SW480 (cell line): ENCODE measurements around the gene TM2D3.

Experiments
- DNase-seq: peaks from one replicate; pipeline ENCODE4 v3.0.0-alpha.2; 2016; ENCODE audit warnings: low spot score

TM2D3 gene, protein sequence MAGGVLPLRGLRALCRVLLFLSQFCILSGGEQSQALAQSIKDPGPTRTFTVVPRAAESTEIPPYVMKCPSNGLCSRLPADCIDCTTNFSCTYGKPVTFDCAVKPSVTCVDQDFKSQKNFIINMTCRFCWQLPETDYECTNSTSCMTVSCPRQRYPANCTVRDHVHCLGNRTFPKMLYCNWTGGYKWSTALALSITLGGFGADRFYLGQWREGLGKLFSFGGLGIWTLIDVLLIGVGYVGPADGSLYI

DNA sequence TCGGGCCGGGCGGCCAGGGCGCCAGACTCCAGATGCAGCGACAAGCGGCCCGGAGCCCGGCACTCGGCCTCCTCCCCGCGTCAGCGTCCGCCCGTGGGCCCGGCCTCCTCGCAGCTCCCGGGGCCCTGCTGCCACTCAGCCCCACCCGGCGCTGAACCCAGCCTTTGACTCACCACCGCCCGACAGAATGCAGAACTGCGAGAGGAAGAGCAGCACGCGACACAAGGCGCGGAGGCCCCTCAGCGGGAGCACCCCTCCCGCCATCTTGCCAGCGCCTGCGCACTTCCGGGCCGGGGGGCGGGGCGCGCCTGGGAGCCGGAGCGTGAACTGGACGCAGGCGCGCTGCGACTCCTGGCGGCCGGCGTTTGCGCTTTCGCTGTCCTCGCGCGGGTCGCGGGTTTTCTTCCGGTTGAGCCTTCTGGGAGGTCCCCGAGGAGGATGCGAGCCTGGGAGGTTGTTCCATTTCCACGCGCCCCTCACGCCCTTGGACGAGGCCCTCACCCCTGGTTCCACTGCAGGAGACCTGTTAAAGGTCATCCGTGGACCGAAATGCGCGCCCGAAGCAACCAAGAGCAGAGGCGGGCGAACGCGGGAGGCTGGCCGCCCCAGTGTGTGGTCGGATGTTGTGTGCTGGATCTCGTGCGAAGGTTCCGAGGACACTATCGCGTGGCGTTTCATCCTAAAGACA is at the start of gene TM2D3:
Gene TM2D3 (minus strand): TSS at position 284 of the 688 bp plus-strand sequence. CDS start 20 bp downstream, at position 264.
- DNase-seq = peak; percentile 92

DNA sequence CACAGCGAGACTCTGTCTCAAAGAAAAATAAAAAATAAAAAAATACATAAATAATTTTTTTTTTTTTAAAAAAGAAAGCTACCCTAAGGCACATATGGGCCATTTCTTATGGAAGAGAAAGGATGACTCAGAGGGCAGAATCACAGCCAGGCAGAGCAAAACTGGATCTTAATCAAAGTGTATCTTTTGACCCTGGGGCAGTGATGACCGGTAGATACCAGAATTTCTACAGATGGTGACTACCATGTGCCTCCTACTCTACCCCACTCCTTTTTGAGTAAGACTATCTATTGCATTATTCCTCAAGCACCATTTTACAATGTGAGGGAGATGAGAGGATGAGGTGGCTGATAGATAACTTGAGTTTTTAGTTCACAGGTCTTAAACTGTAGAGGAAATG is 46.1 kb upstream of the TM2D3 start:
- no peak for DNase-seq

DNA sequence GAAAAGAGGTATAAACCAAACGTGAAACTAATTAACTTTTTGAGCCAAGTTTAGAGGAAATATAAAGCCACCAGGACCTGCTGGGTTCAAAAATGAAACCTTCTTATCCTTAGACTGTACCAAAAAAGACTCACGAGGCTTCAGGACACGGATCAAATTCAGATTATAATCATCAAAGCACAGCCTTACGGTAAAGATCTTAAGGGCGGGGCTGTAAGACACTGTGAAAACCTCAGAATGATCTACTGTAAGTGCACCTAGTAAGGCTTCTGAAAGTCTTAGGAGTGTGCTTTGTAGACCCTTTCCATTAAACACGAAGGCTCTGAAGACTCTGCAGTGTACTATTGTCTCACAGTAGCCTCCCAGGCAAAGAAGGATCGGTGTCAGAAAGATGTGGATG is 45.3 kb upstream of the TM2D3 start:
- DNase-seq = no peak

DNA sequence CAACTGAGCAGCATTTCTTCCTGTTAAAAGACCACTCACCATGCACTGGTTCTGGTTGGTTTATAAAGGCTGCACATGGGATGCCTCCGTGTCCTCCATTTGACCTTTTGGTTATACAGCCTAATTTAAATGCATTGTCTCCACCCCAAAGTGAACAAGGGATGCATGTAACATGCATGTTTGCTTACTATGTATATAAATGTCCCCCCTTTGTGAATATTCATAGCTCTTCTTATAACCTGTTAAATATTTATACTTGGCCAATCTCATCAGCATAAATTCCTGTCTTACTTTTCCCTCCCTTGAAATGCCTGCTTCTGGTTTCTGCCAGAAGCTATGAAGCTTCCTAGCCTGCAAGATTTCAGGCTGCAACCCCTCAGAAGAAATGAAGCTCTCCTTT is 44.6 kb upstream of the TM2D3 start:
- no peak for DNase-seq

DNA sequence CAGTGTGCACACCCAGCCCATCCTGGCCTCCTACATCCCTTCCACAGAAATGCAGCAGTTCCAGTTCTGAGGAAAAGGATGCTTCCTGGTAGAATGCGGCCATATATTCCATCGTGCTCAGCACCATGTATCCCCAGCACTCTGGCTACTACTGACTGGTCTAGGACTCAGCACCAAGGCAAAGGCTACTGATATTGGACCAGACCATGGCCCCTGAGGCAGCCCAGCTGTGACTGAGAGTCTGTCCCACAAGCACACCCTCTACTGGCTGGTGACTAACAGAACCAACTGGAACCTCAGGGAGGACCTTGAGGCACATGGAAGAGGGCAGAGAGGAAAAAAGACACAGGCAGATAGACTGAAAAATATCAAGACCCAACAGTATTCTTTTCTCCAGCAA is 42.1 kb upstream of the TM2D3 start:
- DNase-seq = no peak

DNA sequence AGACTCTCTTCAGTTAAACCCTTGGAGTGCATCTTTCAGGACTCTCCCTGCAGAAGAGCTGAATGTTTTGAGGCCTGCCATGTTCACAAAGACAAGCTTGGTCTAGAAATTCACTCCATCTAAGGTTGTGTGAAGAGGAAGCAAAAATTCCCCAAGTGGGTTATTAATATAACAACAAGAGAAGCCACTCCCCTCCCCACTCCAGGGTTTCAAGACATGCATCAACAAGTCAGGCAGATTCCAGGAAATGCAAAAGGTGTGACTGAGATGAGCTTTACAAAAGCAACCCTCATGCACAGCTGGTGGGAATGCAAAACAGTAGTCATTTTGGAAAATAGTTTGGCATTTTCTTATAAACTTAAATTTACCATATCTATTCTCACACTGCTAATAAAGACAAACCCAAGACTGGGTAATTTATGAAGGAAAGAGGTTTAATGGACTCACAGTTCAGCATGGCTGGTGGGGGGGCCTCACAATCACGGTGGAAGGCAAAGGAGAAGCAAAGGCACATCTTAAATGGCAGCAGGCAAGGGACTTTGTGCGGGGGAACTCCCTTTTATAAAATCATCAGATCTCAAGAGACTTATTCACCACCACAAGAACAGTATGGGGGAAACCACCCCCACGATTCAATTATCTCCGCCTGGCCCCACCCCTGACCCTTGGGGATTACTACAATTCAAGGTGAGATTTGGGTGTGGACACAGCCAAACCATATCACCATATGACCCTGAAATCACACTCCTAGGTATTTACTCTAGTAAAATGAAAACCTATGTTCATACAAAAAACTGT is 40.8 kb upstream of the TM2D3 start:
- no peak for DNase-seq

DNA sequence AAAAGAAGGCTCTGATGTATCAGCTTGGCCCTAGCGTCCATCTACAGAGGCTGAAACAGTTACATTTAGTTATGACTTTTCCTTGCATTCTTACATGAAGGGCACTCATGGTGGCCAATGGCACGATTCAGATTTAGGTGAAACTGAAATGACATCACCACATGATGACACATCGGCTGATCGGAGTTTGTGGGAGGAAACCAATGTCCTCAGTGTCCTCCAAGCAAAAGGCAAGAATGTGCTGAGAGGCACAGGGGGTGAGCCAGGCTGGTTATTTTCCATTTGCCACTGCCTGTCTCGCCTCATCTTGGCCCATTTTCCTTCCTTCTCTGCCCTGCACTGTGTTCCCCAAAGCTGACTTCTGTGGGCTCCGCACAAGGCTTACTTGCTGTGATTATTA is 37.7 kb upstream of the TM2D3 start:
- no peak for DNase-seq

DNA sequence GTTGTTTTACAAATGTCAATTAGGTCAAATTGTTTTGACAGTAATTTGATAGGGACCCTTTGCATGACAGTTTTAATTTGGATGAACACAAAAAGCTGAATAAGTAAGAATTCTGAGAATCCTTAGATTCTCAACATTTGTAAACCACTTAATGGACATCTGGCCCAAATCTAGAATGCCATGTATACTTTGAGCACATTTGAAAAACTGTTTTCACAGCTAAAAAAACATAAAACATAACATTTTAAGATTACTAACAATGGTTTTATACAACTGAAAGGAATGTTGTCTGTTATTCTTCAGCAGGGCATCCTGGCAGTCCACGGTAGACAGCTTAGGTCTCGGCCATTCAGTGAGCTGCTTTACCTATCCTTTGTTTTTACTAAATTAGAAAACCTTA is 34.5 kb upstream of the TM2D3 start:
- no peak for DNase-seq

DNA sequence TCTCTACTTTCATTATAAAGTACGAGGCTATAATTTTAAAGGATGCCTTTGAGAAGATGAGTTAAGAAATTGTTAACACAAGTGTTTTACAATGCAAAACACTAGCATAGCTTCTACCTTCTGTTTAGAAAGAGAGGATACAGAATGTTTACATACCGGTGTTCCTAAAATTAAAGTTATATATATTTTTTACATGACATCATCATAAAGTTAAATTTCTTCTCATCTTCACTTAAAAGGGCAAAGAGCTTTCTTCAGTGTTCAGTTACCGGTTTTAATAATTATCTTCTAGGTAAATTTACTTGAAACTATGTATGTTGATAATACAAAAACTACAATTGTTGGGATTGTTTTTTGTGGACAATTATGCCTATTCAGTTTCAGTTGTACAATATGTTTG is 32.7 kb upstream of the TM2D3 start:
- no peak for DNase-seq

DNA sequence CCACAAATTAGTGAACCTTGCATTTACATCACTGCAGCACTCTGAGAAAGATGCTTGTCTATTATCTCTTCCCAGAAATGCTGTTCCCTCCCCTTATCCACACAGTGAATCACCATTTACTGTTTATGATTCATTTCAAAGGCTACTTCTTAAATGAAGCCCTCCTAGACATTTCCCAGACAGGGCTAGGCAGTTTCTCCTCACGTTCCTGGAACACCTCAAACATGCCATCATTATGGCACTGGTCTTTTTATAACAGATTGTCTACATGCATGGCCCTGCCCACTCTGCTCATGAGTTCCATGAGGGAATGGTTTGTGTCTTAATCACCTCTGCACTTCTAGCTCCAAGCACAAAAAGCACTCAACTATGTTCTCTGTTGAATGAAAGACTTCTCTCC is 32.2 kb upstream of the TM2D3 start:
- no peak for DNase-seq

DNA sequence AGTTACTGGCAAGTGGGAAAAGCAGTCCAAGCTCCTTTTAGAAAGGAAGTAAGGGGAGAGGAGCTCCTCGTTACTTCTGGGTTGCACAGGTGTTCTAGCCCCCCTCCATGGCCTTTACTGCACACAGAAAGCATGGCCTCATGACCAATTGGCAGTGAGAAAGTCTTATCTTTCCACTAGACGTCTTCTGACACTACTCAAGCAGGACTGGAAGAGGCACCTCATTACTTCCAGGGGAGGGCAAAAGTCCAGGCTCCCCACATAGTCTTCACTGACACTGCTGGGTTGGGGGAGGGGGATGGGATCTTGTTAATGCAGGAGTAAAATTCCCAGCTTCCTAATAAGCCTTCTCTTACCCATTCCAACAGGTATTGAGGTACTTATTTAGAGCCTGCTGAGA is 27.6 kb upstream of the TM2D3 start:
- no peak for DNase-seq

DNA sequence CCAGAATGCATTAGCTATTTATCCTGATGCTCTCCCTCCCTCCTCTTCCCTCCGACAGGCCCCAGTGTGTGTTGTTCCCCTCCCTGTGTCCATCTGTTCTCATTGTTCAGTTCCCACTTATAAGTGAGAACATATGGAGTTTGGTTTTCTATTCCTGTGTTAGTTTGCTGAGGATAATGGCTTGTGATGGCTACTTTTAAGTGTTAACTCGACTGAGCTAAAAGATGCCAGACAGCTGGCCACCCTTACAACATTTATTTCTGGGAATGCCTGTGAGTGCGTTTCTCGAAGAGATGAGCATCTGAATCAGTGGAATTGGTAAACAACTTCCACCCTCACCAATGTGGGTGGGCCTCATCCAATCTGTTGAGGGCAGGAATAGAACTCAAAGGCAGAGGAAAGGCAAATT is 24.7 kb upstream of the TM2D3 start:
- DNase-seq = no peak

DNA sequence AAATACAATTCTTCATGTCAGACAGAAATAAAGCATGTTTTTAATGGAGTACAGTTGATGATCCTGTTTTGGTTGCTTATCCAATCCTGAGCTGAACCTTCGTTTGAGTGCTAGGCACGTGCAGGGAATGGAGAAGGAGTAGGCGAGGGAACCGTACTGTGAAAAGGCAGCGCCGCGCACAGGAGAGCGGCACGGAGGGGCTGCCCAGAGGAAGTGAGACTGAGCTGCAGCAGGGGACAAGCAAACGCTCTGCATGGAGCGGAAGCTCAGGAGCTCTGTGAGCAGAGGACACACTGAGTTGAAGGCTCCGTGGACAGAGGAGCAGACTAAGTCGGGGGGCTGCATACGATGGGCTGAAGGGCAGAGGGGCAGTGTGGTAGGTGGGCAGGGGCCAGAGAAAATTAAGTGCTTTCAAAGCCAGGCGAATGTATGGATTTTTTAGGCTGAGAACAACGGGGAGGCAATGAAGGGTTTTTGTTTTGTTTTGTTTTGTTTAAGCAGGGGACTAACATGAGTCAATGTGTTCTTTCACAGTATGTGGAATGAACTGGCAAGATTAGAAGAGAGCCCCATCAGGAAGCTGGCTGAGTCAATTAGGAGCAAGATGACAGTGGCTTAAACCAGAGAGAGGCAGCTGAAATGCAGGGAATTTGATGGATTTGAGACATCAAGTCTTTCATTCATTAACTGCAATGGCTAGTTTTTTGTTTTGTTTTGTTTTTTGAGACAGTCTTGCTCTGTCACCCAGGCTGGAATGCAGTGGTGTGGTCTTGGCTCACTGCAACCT is 23.8 kb upstream of the TM2D3 start:
- DNase-seq = no peak

DNA sequence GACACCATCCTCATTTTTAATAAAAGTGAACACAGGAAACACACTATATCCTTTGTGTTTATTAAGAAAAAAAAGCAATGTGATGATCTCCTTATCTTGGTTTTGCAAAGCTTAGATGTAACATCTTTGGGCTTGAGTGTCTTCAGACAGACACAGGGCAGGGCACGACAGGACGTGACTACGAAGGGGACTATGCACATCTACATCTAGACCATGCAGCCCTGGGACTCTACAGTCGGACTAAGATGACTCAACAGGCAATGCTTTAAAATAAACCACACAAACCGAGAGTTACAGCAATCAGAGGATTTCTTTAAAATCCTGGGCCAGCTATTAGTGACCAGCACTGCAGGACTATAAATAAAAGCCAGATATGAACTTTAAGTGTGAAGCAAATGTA is 22.8 kb upstream of the TM2D3 start:
- DNase-seq = no peak

DNA sequence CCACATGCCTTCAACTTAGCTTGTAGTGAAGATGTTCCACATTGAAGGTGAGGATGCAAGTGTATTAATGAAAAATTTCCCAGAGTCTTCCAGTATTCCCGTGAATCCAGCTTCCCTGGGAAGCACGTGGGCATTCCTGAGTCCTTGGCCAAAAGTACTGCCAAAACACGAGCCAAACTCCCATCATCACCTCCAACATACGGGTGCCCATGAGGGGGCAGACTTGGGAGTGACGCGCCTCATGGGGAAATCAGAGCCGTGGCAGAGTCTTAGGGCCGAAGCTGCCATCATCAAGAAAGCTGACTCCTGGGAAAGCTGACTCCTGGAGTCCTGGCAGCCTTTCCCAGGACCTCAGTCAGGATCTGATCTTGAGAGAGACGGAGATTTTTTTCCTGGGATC is 20.1 kb upstream of the TM2D3 start:
- no peak for DNase-seq

DNA sequence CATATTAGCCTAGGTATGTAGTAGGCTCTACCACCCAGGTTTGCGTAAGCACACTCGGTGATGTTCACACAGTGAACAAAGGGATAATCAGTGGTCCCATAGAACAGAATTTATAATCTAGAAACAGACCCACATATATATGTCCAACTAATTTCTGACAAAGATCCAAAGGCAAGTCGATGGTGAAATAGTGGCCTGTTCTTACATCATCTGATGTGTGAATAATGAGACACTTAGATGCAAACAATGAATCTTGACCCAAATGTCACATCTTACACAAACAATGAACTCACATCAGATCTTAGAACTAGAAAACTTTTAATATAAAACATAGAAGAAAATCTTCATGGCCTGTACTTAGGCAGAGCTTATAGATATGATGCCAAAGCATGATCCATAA is 17.6 kb upstream of the TM2D3 start:
- no peak for DNase-seq

DNA sequence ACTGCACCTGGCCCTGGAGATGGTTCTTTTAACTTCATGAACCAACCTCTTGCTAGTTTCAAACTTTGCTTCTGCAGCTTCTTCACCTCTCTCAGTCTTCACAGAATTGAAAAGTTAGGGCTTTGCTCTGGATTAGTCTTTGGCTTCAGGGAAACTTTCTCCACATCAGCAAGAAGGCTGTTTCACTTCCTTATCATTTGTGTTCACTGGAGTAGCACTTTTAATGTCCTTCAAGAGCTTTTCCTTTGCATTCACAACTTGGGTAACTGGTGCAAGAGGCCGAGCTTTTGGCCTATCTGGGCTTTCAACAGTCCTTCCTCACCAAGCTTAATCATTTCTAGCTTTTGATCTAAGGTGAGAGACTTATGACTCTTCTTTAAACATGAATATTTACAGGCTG is 15.7 kb upstream of the TM2D3 start:
- DNase-seq = no peak

DNA sequence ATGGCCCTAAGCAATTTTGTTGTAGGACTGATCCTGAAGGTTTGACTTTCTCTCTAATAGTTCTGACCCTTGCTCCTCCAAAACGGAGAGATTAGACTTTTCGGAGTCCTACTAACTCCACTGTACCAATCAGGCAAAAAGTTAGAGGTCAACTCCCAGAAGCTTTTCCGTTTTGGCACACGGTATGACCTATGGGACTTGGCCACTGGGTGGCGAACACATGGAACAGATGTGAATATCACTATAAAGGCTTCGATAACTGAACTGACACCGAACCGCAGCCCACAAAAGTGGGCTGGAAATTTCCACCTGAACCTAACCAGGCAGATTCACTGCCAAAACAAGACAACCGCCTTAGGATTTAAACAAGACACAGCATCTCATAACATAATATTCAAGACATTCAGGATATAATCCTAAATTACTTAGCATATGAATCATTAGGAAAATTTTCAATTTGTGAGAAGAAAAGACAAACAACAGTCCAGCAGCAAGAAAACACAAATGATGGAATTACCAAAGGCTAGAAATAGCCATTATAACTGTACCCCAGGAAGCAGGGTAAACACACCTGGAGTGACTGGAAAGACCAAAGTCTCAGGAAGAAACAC is 12.2 kb upstream of the TM2D3 start:
- DNase-seq = peak; percentile 12

DNA sequence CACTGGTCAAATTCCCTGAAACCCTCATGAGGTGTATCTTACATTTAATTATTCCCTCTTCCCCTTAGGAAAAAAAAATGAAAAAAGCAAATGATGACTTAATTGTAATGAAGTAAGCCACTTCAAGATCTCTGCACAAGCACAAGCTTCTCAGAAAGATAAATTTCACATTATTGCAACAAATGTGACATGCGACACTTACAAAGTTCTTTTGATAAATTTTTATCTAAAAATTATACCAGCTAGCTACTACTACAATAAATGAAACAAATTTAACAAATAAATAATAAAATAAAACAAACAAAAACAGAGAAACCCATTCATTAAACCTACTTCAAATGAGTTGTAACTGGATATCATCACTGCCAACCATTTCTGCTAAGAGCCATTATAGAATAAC is 10.0 kb upstream of the TM2D3 start:
- no peak for DNase-seq

DNA sequence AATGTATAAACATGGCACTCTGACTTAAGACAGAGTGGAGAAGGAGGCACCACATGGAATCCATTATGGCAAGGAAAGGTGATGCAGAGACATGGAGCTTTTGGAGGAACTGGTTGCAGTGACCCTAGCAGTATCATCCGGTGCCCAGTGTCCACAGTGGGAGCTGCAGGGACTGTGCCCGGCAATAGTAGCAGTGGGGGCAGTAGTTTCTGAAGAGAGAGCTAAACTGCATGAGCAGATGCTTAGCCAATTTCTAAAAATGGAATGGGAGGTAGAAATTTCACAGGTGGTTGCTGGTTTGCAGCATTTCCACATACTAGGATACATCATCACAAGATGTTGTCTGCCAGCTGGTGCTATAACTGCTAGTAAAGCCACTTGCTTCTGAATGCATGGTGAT is 7.8 kb upstream of the TM2D3 start:
- DNase-seq = no peak

DNA sequence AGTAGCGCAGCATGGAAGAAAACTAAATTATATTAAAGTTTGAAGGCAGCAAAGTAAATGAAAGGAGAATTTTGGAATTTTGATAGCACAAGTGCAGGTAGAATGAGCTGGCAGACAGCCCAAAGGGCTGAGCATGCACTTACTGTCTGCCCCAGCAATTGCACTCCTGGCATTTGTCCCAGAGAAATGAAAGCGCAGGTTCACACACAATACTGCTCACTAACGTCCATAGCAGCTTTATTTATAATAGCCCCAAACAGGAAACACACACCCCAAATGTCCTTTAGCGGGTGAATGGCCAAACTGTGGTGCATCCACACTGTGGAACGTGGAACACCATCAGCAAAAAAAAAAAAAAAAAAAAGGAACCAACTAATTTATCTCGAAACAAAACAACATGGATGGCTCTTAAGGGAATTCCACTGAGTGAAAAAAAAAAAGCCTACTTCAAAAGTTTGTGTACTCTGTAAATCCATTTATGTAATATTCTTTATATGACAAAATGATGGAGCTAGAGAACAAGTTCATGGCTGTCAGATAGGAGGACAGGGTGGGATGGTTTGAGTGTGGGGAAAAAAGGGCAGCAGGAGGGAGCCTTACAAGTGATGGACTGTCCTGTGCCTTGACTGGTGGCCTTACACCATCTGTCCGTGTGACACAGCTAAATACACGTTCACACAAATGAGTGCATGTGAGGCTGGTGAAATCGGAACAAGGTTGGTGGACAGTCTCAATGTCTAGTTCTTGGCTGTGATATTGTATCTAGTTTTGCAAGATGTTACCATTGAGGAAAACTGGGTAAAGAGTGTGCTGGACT is 6.0 kb upstream of the TM2D3 start:
- no peak for DNase-seq
